GM12872 (cell line): ENCODE measurements around the gene HAP1.

Experiments
- CTCF ChIP-seq: IDR thresholded peaks from 3 replicates; pipeline ENCODE4 v1.5.1; 2011; ENCODE audit warnings: low read depth, mild to moderate bottlenecking, low read length, moderate library complexity; ENCODE audit not compliant: insufficient read depth

Gene HAP1

GRCh38 chr17:41733348-41734138 lies 900 bp downstream of the HAP1 start:
- no peak for TF ChIP-seq CTCF

- no peak for TF ChIP-seq CTCF
Measured at GRCh38 chr17:41731836-41732235, 2.6 kb downstream of the HAP1 start.

GRCh38 chr17:41730479-41730878 lies 4.0 kb downstream of the HAP1 start:
- TF ChIP-seq CTCF: no peak

- no peak for TF ChIP-seq CTCF
Measured at GRCh38 chr17:41728056-41728455, 6.4 kb downstream of the HAP1 start.

GRCh38 chr17:41725134-41725533 lies 9.3 kb downstream of the HAP1 start:
- no peak for TF ChIP-seq CTCF

GRCh38 chr17:41724476-41725050 lies 9.9 kb downstream of the HAP1 start:
- no peak for TF ChIP-seq CTCF

- no peak for TF ChIP-seq CTCF
Measured at GRCh38 chr17:41723801-41724475, 10.5 kb downstream of the HAP1 start.
